Glutamatergic neuron (in vitro differentiated cells): ENCODE measurements around the gene ARID1B. TPM values are rescaled to one million over a fixed set of nuclear protein-coding genes. Genes with fewer than 3 reads are reported as not detected.
A peak's percentile ranks its signal among the peaks of the same experiment; 100 is the strongest.

Experiments
- DNase-seq: peaks from one replicate; pipeline ENCODE4 v3.0.0; 2022
- H3K27ac Mint-ChIP-seq: one replicate; pipeline ENCODE4 v1.8.0; 2020; ENCODE audit warnings: mild to moderate bottlenecking, mixed read lengths, inconsistent platforms; ENCODE audit not compliant: unreplicated experiment
- H3K27me3 Mint-ChIP-seq: one replicate; pipeline ENCODE4 v1.8.0; 2020; ENCODE audit warnings: mild to moderate bottlenecking, moderate library complexity, mixed read lengths, inconsistent platforms; ENCODE audit not compliant: unreplicated experiment
- H3K36me3 Mint-ChIP-seq: one replicate; pipeline ENCODE4 v1.8.0; 2020; ENCODE audit warnings: mild to moderate bottlenecking, mixed read lengths, inconsistent platforms; ENCODE audit not compliant: unreplicated experiment
- H3K4me1 Mint-ChIP-seq: one replicate; pipeline ENCODE4 v1.8.0; 2020; ENCODE audit warnings: mild to moderate bottlenecking, low read depth, mixed read lengths, inconsistent platforms; ENCODE audit not compliant: unreplicated experiment
- H3K4me3 Mint-ChIP-seq: one replicate; pipeline ENCODE4 v1.8.0; 2020; ENCODE audit warnings: mild to moderate bottlenecking, mixed read lengths, inconsistent platforms; ENCODE audit not compliant: unreplicated experiment
- H3K9me3 Mint-ChIP-seq: one replicate; pipeline ENCODE4 v1.8.0; 2020; ENCODE audit warnings: mild to moderate bottlenecking, moderate library complexity, mixed read lengths, inconsistent platforms; ENCODE audit not compliant: unreplicated experiment
- total RNA-seq: library from RNA; stranded (reverse); fragmentation: NEBNext Ultra II Directional; extraction: Animal tissue kit (Norgen Biotek cat#: 25700); gene quantifications from one replicate; pipeline ENCODE4 v1.2.1, GENCODE V29; 2021; ENCODE audit not compliant: unreplicated experiment
- TF ChIP-seq, protein P1 (sequence below): fragments of 200-600 bp; sonication (generic); IDR thresholded peaks from one replicate; pipeline ENCODE4 v1.5.0; 2021; ENCODE audit not compliant: partially characterized antibody, unreplicated experiment

ARID1B gene
- total RNA-seq, 1 donor from 2014 or later: 202 TPM

DNA sequence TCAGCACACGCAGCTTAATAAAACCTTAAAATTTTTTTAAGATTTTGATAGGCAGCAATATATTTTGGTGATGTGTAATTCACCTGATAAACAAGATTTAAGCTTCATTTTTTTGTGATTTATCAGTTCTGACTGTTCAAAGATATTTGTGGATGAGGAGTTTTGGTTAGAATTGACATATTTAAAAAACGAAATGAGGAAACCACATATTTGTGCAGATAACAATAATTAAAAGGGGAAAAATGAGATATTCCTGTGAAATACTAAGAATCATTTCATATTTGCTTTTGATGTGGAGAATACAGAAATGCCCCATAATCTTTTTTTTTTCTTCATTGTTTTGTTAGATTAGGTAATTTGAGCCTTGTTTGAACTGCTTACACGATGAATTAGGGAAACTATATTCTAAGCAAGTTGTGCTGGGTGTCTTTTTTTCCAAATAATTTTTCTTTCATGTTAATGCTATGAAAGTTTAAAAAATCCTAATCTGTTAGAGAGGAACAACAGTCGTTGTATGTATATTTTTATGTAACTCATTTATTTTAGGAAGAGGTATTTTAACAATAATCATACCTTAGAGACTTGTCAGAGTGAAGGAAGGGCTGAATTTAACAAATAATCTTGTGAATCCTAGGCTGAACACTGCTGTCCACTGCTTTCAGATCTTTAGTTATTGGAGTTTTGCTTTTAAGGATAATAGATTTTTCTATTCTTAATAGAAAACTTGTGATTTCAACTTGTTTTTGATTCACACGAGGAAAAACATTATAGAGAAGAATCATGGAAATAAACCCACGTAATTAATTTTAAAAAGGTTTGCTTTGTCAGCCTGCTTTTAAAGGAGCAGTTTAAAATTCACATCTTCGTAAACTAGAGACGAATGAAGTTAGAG is 4.0 kb downstream of the ARID1B start:
- Mint-ChIP-seq H3K4me1 (peaks cover 21% of the 10 kb centered on the region), H3K27ac (peak overlapping the region; percentile 95), H3K36me3 (peaks cover 4% of the 10 kb centered on the region), H3K4me3 (peak overlapping the region; percentile 90), H3K27me3 (peaks cover 19% of the 10 kb centered on the region), H3K9me3 (peaks cover 23% of the 10 kb centered on the region)
- TF ChIP-seq, protein P1, sequence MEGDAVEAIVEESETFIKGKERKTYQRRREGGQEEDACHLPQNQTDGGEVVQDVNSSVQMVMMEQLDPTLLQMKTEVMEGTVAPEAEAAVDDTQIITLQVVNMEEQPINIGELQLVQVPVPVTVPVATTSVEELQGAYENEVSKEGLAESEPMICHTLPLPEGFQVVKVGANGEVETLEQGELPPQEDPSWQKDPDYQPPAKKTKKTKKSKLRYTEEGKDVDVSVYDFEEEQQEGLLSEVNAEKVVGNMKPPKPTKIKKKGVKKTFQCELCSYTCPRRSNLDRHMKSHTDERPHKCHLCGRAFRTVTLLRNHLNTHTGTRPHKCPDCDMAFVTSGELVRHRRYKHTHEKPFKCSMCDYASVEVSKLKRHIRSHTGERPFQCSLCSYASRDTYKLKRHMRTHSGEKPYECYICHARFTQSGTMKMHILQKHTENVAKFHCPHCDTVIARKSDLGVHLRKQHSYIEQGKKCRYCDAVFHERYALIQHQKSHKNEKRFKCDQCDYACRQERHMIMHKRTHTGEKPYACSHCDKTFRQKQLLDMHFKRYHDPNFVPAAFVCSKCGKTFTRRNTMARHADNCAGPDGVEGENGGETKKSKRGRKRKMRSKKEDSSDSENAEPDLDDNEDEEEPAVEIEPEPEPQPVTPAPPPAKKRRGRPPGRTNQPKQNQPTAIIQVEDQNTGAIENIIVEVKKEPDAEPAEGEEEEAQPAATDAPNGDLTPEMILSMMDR: no peak
- DNase-seq: no peak

- Mint-ChIP-seq H3K4me1 (peaks cover 26% of the 10 kb centered on the region), H3K36me3 (peaks cover 4% of the 10 kb centered on the region), H3K9me3 (peaks cover 16% of the 10 kb centered on the region), H3K27ac (peak overlapping the region; percentile 95), H3K27me3 (peaks cover 13% of the 10 kb centered on the region), H3K4me3 (peak overlapping the region; percentile 90)
- TF ChIP-seq, protein P1: no peak
- no peak for DNase-seq
These were observed 4.9 kb downstream of the ARID1B start for GRCh38 chr6:156781861-156782631.

DNA sequence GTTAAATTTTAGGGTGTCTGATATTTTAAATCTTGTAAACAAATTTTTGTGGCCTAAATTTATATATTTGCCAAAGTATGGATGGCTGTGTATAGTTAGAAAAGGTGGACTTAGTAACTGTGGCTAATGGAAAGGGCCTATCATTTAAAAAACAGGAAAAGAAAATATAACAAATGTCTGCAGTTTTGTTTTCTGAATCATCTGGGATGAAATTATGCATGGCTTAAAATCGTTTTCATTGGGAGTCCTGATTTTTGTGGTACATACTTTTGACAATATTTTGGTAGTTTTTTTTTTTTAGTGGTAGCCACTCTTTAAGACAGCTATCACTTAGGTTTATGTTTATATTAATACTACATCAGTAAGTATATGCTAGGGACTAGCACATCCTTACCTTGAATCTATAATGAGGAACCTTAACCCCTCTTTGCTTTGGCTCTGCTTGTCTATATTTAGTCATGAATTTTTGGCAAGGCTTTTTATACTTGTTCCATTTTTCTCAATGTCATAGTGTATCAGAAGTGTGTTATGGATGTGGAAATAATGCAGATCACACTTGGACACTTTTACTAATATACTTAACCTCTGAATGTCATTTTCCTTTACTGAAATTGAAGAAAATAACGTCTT is 5.6 kb downstream of the ARID1B start:
- H3K4me3 Mint-ChIP-seq: peak overlapping the region; percentile 90
- no peak for DNase-seq
- H3K9me3 Mint-ChIP-seq: peaks cover 14% of the 10 kb centered on the region
- peaks cover 11% of the 10 kb centered on the region for H3K27me3 Mint-ChIP-seq
- peaks cover 32% of the 10 kb centered on the region for H3K4me1 Mint-ChIP-seq
- TF ChIP-seq, protein P1: no peak
- H3K36me3 Mint-ChIP-seq: peaks cover 4% of the 10 kb centered on the region
- H3K27ac Mint-ChIP-seq: peak overlapping the region; percentile 73

DNA sequence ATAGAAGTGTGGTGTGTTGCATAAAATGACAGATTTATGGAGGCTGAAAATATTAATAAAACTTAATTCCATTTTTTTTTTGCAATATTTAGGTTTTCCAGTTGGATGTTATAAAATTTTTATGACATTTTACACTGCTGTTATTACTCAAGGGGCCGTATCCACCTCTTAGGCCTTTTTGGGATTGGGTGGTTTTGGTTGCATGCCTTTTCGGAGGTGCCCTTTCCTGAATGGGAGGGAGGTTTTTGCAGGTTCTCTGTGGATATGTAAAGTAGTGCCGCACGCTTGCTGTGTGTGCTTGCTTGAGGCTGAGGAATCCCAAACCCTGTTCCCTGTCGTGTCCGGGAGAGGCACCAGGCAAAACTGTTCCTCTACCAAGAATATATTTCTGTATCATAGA is 6.8 kb downstream of the ARID1B start:
- peaks cover 11% of the 10 kb centered on the region for H3K27me3 Mint-ChIP-seq
- TF ChIP-seq, protein P1: no peak
- peaks cover 42% of the 10 kb centered on the region for H3K4me1 Mint-ChIP-seq
- peaks cover 12% of the 10 kb centered on the region for H3K9me3 Mint-ChIP-seq
- peaks cover 4% of the 10 kb centered on the region for H3K36me3 Mint-ChIP-seq
- peak overlapping the region; percentile 90 for H3K4me3 Mint-ChIP-seq
- peak overlapping the region; percentile 22 for H3K27ac Mint-ChIP-seq
- no peak for DNase-seq
